PFSK-1 (cell line): Measurements from ENCODE around the gene SCUBE3.

Experiments
- POLR2AphosphoS5 ChIP-seq: IDR thresholded peaks from 2 replicates; pipeline ENCODE4 v1.6.1; 2012; ENCODE audit warnings: low read depth, mild to moderate bottlenecking, control low read depth, low read length, moderate library complexity
- TF ChIP-seq, protein P1 (sequence below), 2 experiments: IDR thresholded peaks; 2 replicates each; pipeline versions ENCODE4 v1.6.1 to v1.8.0; 2011 to 2012; ENCODE audit warnings: low read depth in 2 of 2, low read length in 2 of 2, control low read depth in 1 of 2, inconsistent platforms in 1 of 2, mild to moderate bottlenecking in 1 of 2, moderate library complexity in 1 of 2; ENCODE audit not compliant: insufficient read depth in 1 of 2

DNA sequence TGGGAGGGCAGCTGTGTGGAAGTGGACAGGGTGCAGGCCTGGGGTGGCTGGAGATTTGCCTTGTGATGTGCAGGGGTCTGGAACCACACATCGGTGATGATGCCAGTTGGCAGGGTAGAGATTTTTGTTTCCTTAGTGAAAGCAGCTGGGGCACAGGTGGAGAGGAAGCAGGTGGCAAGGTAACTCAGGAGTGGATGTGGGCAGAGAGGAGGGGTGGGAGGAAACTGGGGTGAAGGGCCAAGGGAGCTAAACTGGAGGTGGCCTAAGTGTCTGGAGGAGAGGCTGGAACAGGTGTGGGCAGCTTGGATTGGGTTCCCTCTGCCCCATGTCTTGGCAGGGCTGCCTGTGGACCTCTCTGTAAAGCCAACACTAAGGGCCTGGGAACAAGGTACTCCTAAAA lies 4.7 kb upstream of the SCUBE3 start:
- TF ChIP-seq POLR2AphosphoS5: no peak
- TF ChIP-seq, protein P1, sequence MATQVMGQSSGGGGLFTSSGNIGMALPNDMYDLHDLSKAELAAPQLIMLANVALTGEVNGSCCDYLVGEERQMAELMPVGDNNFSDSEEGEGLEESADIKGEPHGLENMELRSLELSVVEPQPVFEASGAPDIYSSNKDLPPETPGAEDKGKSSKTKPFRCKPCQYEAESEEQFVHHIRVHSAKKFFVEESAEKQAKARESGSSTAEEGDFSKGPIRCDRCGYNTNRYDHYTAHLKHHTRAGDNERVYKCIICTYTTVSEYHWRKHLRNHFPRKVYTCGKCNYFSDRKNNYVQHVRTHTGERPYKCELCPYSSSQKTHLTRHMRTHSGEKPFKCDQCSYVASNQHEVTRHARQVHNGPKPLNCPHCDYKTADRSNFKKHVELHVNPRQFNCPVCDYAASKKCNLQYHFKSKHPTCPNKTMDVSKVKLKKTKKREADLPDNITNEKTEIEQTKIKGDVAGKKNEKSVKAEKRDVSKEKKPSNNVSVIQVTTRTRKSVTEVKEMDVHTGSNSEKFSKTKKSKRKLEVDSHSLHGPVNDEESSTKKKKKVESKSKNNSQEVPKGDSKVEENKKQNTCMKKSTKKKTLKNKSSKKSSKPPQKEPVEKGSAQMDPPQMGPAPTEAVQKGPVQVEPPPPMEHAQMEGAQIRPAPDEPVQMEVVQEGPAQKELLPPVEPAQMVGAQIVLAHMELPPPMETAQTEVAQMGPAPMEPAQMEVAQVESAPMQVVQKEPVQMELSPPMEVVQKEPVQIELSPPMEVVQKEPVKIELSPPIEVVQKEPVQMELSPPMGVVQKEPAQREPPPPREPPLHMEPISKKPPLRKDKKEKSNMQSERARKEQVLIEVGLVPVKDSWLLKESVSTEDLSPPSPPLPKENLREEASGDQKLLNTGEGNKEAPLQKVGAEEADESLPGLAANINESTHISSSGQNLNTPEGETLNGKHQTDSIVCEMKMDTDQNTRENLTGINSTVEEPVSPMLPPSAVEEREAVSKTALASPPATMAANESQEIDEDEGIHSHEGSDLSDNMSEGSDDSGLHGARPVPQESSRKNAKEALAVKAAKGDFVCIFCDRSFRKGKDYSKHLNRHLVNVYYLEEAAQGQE (IDR thresholded peaks at IDR 0.05; ENCODE audit: insufficient read depth in 1 of 2, low read depth in 2 of 2, low read length in 2 of 2): no peak
